GM23338 (cell line): ENCODE results near the gene GPATCH4. TPM values are rescaled to one million over a fixed set of nuclear protein-coding genes. Genes with fewer than 3 reads are reported as not detected.

Experiments
- ATAC-seq: fragments of 200-7000 bp; cut with Tn5 transposase; 3 replicates; pipeline ENCODE4 v1.9.1; 2020
- DNase-seq: peaks from one replicate; pipeline ENCODE4 v3.0.0-alpha.2; 2015; ENCODE audit warnings: low spot score
- H2AFZ ChIP-seq: fragments of 200-600 bp; sonication (generic); 2 replicates; pipeline ENCODE4 v1.8.0; 2016; ENCODE audit warnings: antibody characterized with exemption, mild to moderate bottlenecking, moderate library complexity
- H3F3A ChIP-seq: fragments of 200-600 bp; sonication (generic); replicated peaks from 2 replicates; pipeline ENCODE4 v1.8.0; 2017; ENCODE audit warnings: antibody characterized with exemption, mixed run types, low read depth
- H3K27ac ChIP-seq: fragments of 200-600 bp; sonication (generic); 2 replicates; pipeline ENCODE4 v1.6.1; 2016; ENCODE audit warnings: low read depth
- H3K27me3 ChIP-seq: fragments of 200-600 bp; sonication (generic); 2 replicates; pipeline ENCODE4 v1.8.0; 2016; ENCODE audit warnings: mild to moderate bottlenecking, mixed run types, moderate library complexity; ENCODE audit not compliant: insufficient read depth
- H3K36me3 ChIP-seq: fragments of 200-600 bp; sonication (generic); 2 replicates; pipeline ENCODE4 v1.8.0; 2016; ENCODE audit warnings: mild to moderate bottlenecking; ENCODE audit not compliant: insufficient read depth
- H3K4me1 ChIP-seq: fragments of 200-600 bp; sonication (generic); 2 replicates; pipeline ENCODE4 v1.8.0; 2016; ENCODE audit warnings: mild to moderate bottlenecking, moderate library complexity; ENCODE audit not compliant: insufficient read depth
- H3K4me2 ChIP-seq: fragments of 200-600 bp; sonication (generic); 2 replicates; pipeline ENCODE4 v1.7.1; 2017; ENCODE audit warnings: mixed run types
- H3K4me3 ChIP-seq: fragments of 200-600 bp; sonication (generic); 2 replicates; pipeline ENCODE4 v1.6.1; 2016; ENCODE audit warnings: mixed run types
- H3K79me2 ChIP-seq: fragments of 200-600 bp; sonication (generic); replicated peaks from 2 replicates; pipeline ENCODE4 v1.8.0; 2017; ENCODE audit warnings: mild to moderate bottlenecking; ENCODE audit not compliant: insufficient read depth
- H3K9me2 ChIP-seq: fragments of 200-600 bp; sonication (generic); 2 replicates; pipeline ENCODE4 v1.8.0; 2017; ENCODE audit not compliant: insufficient read depth
- H4K20me1 ChIP-seq: fragments of 200-600 bp; sonication (generic); replicated peaks from 2 replicates; pipeline ENCODE4 v1.8.0; 2017; ENCODE audit warnings: mild to moderate bottlenecking; ENCODE audit not compliant: insufficient read depth
- H3K27ac Mint-ChIP-seq: 2 replicates; pipeline ENCODE4 v1.8.0; 2020; ENCODE audit warnings: inconsistent platforms, mild to moderate bottlenecking, moderate library complexity, mixed read lengths
- H3K27me3 Mint-ChIP-seq: 3 replicates; pipeline ENCODE4 v1.8.0; 2022; ENCODE audit warnings: low read depth, mild to moderate bottlenecking, moderate library complexity, mixed read lengths, inconsistent platforms; ENCODE audit not compliant: insufficient read depth, poor library complexity
- H3K36me3 Mint-ChIP-seq: 3 replicates; pipeline ENCODE4 v1.8.0; 2021; ENCODE audit warnings: low read depth, mild to moderate bottlenecking, inconsistent platforms, moderate library complexity, mixed read lengths
- H3K4me1 Mint-ChIP-seq: 3 replicates; pipeline ENCODE4 v1.8.0; 2020; ENCODE audit warnings: mild to moderate bottlenecking, inconsistent platforms, mixed read lengths
- H3K4me3 Mint-ChIP-seq: 3 replicates; pipeline ENCODE4 v1.8.0; 2021; ENCODE audit warnings: moderate library complexity, mild to moderate bottlenecking, inconsistent platforms, mixed read lengths
- H3K9me3 Mint-ChIP-seq: 3 replicates; pipeline ENCODE4 v1.8.0; 2020; ENCODE audit warnings: moderate library complexity, mild to moderate bottlenecking, inconsistent platforms, mixed read lengths
- CREB1 ChIP-seq: fragments of 250-450 bp; sonication (Bioruptor Pico); IDR thresholded peaks from 2 replicates; pipeline ENCODE4 v1.5.0; 2020; ENCODE audit warnings: low read depth, mild to moderate bottlenecking, moderate library complexity
- EZH2 ChIP-seq: fragments of 200-600 bp; sonication (generic); IDR thresholded peaks from one replicate; pipeline ENCODE4 v1.8.0; 2017; ENCODE audit warnings: antibody characterized with exemption, mild to moderate bottlenecking, low read depth; ENCODE audit not compliant: unreplicated experiment
- JUNB ChIP-seq: IDR thresholded peaks from one replicate; pipeline ENCODE4 v1.6.1; 2016; ENCODE audit warnings: antibody characterized with exemption; ENCODE audit not compliant: unreplicated experiment
- NANOG ChIP-seq: IDR thresholded peaks from 2 replicates; pipeline ENCODE4 v1.6.1; 2016; ENCODE audit warnings: antibody characterized with exemption, borderline replicate concordance
- POLR2AphosphoS5 ChIP-seq: IDR thresholded peaks from 2 replicates; pipeline ENCODE4 v1.6.1; 2016; ENCODE audit warnings: antibody characterized with exemption, low read depth
- STAT1 ChIP-seq: IDR thresholded peaks from one replicate; pipeline ENCODE4 v1.6.1; 2016; ENCODE audit warnings: antibody characterized with exemption; ENCODE audit not compliant: unreplicated experiment
- polyA plus RNA-seq: library from polyadenylated mRNA; unstranded; fragments of >200 nt; fragmentation: Nextera tagmentation; extraction: Ambion mirVana; gene quantifications from 2 replicates; pipeline ENCODE4 v1.2.1, GENCODE V29; 2016
- total RNA-seq: library from RNA; depleted of rRNA; stranded (reverse); fragments of >200 nt; shearing (Covaris generic); gene quantifications from 2 replicates; pipeline ENCODE4 v1.2.3, GENCODE V29; 2014; rRNA removed
- TF ChIP-seq, protein P1 (sequence below): IDR thresholded peaks from 2 replicates; pipeline ENCODE4 v1.6.1; 2016; ENCODE audit warnings: antibody characterized with exemption
- TF ChIP-seq, protein P2 (sequence below): IDR thresholded peaks from one replicate; pipeline ENCODE4 v1.6.1; 2018; ENCODE audit warnings: antibody characterized with exemption; ENCODE audit not compliant: unreplicated experiment

Gene GPATCH4
- total and polyA plus RNA-seq, 2 experiments from 2014 or later = 58.9 to 187 TPM

DNA sequence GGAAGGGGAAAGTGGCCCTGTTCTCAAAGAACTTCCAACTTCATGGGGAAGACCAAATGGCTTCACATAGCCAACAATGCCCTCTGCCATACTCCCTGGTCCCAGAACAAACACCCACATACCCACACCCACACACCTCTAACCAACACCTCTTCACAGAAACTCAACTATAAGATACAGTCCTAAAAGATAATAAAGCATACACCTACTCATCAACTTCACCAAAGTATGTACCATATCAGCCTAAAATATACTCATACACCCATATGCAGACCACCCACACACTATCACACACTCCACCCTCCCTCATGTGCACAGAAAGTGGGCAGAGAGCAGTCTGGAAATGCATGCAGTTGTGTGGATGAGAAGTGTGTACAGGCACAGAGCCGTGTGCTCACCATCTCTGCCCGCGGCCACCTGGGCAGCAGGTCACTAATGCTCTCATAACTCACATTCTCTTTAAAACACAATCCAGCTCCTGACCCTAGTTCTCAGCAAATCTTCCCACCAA is 56.6 kb downstream of the GPATCH4 start:
- Histone ChIP-seq H3K36me3 (peaks cover 12% of the 10 kb centered on the region; the same call in 1 of the 2 replicates), H3K27me3 (no peaks in the 10 kb centered on the region), H3K4me2 (no peak overlapping the region), H2AFZ (no peak overlapping the region), H3K79me2 (no peaks in the 10 kb centered on the region), H3K9me2 (no peaks in the 10 kb centered on the region), H3K4me3 (no peak overlapping the region), H4K20me1 (no peaks in the 10 kb centered on the region; the same call in 1 of the 2 replicates), H3F3A (no peaks in the 10 kb centered on the region), H3K4me1 (no peaks in the 10 kb centered on the region), H3K27ac (no peak overlapping the region)
- Mint-ChIP-seq H3K4me3 (no peak overlapping the region), H3K36me3 (peaks cover 24% of the 10 kb centered on the region), H3K4me1 (no peaks in the 10 kb centered on the region), H3K9me3 (no peaks in the 10 kb centered on the region), H3K27me3 (peaks cover 7% of the 10 kb centered on the region), H3K27ac (no peak overlapping the region)
- ATAC-seq (no peak), DNase-seq (no peak)
- TF ChIP-seq, protein P1, sequence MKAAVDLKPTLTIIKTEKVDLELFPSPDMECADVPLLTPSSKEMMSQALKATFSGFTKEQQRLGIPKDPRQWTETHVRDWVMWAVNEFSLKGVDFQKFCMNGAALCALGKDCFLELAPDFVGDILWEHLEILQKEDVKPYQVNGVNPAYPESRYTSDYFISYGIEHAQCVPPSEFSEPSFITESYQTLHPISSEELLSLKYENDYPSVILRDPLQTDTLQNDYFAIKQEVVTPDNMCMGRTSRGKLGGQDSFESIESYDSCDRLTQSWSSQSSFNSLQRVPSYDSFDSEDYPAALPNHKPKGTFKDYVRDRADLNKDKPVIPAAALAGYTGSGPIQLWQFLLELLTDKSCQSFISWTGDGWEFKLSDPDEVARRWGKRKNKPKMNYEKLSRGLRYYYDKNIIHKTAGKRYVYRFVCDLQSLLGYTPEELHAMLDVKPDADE = no peak
- TF ChIP-seq NANOG = no peak
- TF ChIP-seq, protein P2, sequence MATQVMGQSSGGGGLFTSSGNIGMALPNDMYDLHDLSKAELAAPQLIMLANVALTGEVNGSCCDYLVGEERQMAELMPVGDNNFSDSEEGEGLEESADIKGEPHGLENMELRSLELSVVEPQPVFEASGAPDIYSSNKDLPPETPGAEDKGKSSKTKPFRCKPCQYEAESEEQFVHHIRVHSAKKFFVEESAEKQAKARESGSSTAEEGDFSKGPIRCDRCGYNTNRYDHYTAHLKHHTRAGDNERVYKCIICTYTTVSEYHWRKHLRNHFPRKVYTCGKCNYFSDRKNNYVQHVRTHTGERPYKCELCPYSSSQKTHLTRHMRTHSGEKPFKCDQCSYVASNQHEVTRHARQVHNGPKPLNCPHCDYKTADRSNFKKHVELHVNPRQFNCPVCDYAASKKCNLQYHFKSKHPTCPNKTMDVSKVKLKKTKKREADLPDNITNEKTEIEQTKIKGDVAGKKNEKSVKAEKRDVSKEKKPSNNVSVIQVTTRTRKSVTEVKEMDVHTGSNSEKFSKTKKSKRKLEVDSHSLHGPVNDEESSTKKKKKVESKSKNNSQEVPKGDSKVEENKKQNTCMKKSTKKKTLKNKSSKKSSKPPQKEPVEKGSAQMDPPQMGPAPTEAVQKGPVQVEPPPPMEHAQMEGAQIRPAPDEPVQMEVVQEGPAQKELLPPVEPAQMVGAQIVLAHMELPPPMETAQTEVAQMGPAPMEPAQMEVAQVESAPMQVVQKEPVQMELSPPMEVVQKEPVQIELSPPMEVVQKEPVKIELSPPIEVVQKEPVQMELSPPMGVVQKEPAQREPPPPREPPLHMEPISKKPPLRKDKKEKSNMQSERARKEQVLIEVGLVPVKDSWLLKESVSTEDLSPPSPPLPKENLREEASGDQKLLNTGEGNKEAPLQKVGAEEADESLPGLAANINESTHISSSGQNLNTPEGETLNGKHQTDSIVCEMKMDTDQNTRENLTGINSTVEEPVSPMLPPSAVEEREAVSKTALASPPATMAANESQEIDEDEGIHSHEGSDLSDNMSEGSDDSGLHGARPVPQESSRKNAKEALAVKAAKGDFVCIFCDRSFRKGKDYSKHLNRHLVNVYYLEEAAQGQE = no peak
- no peak for TF ChIP-seq JUNB
- TF ChIP-seq STAT1 = no peak
- TF ChIP-seq POLR2AphosphoS5 = no peak
- no peak for TF ChIP-seq EZH2
- TF ChIP-seq CREB1 (CRISPR knock-in tag) = no peak

Other genes starting within 250 kb of the GPATCH4 start
- 1.6 and 1.7 TPM in 2 replicates for gene RHBG, start 232.3 kb downstream of the GPATCH4 start, total RNA-seq
- gene RHBG, start 232.3 kb downstream of the GPATCH4 start, polyA plus RNA-seq = 1.2 and 2.1 TPM in 2 replicates
- 9.7 and 15.5 TPM in 2 replicates for gene MEF2D, start 100.7 kb downstream of the GPATCH4 start, total RNA-seq
- gene MEF2D, start 100.7 kb downstream of the GPATCH4 start, polyA plus RNA-seq = 10.4 and 10.6 TPM in 2 replicates
- gene IQGAP3, start 28.9 kb downstream of the GPATCH4 start, total RNA-seq = 25.7 and 31.8 TPM in 2 replicates
- gene IQGAP3, start 28.9 kb downstream of the GPATCH4 start, polyA plus RNA-seq = 11.9 and 12.8 TPM in 2 replicates
- not detected in 2 replicates for gene TTC24, start 21.8 kb downstream of the GPATCH4 start, total RNA-seq
- gene TTC24, start 21.8 kb downstream of the GPATCH4 start, polyA plus RNA-seq = not detected in 2 replicates
- gene NAXE, start 9.7 kb downstream of the GPATCH4 start, total RNA-seq = 62.6 and 87.5 TPM in 2 replicates
- 82.1 and 83.1 TPM in 2 replicates for gene NAXE, start 9.7 kb downstream of the GPATCH4 start, polyA plus RNA-seq
- not detected in 2 replicates for gene HAPLN2, start 17.9 kb upstream of the GPATCH4 start, total RNA-seq
- gene HAPLN2, start 17.9 kb upstream of the GPATCH4 start, polyA plus RNA-seq = 0.53 TPM in 1 of 2 replicates, not detected in the other
- gene BCAN, start 40.6 kb upstream of the GPATCH4 start, total RNA-seq = 5.5 and 8.0 TPM in 2 replicates
- 2.3 and 3.6 TPM in 2 replicates for gene BCAN, start 40.6 kb upstream of the GPATCH4 start, polyA plus RNA-seq
- gene NES, start 75.9 kb upstream of the GPATCH4 start, total RNA-seq = 85.3 and 95.9 TPM in 2 replicates
- gene NES, start 75.9 kb upstream of the GPATCH4 start, polyA plus RNA-seq = 25.0 and 27.5 TPM in 2 replicates
- gene CRABP2, start 104.1 kb upstream of the GPATCH4 start, total RNA-seq = 35.1 and 45.9 TPM in 2 replicates
- gene CRABP2, start 104.1 kb upstream of the GPATCH4 start, polyA plus RNA-seq = 137 and 138 TPM in 2 replicates
- gene METTL25B, start 127.0 kb upstream of the GPATCH4 start, total RNA-seq = 12.9 and 18.3 TPM in 2 replicates
- 18.1 and 21.1 TPM in 2 replicates for gene METTL25B, start 127.0 kb upstream of the GPATCH4 start, polyA plus RNA-seq
- 34.9 and 50.9 TPM in 2 replicates for gene ISG20L2, start 127.3 kb upstream of the GPATCH4 start, total RNA-seq
- 22.2 and 23.1 TPM in 2 replicates for gene ISG20L2, start 127.3 kb upstream of the GPATCH4 start, polyA plus RNA-seq
- 18.8 and 23.8 TPM in 2 replicates for gene MRPL24, start 139.6 kb upstream of the GPATCH4 start, total RNA-seq
- 45.7 and 52.4 TPM in 2 replicates for gene MRPL24, start 139.6 kb upstream of the GPATCH4 start, polyA plus RNA-seq
- gene HDGF, start 150.2 kb upstream of the GPATCH4 start, total RNA-seq = 230 and 251 TPM in 2 replicates
- 106 and 126 TPM in 2 replicates for gene HDGF, start 150.2 kb upstream of the GPATCH4 start, polyA plus RNA-seq
- gene PRCC, start 166.1 kb upstream of the GPATCH4 start, total RNA-seq = 58.6 and 72.9 TPM in 2 replicates
- 65.3 and 66.2 TPM in 2 replicates for gene PRCC, start 166.1 kb upstream of the GPATCH4 start, polyA plus RNA-seq
- gene SH2D2A, start 215.4 kb upstream of the GPATCH4 start, total RNA-seq = 3.4 and 11.5 TPM in 2 replicates
- 4.6 and 5.5 TPM in 2 replicates for gene SH2D2A, start 215.4 kb upstream of the GPATCH4 start, polyA plus RNA-seq